GM23338 (cell line): ENCODE results near the gene TM9SF4. TPM values are rescaled to one million over a fixed set of nuclear protein-coding genes. Genes with fewer than 3 reads are reported as not detected.
"Not testable (repeated sequence)": the region's sequence is repeated elsewhere in the genome, so short reads cannot be mapped to it uniquely, and the experiment has no call there.

Source experiments
- ATAC-seq: fragments of 200-7000 bp; cut with Tn5 transposase; 3 replicates; pipeline ENCODE4 v1.9.1; 2020
- DNase-seq: peaks from one replicate; pipeline ENCODE4 v3.0.0-alpha.2; 2015; ENCODE audit warnings: low spot score
- H2AFZ ChIP-seq: fragments of 200-600 bp; sonication (generic); 2 replicates; pipeline ENCODE4 v1.8.0; 2016; ENCODE audit warnings: antibody characterized with exemption, mild to moderate bottlenecking, moderate library complexity
- H3F3A ChIP-seq: fragments of 200-600 bp; sonication (generic); replicated peaks from 2 replicates; pipeline ENCODE4 v1.8.0; 2017; ENCODE audit warnings: antibody characterized with exemption, mixed run types, low read depth
- H3K27ac ChIP-seq: fragments of 200-600 bp; sonication (generic); 2 replicates; pipeline ENCODE4 v1.6.1; 2016; ENCODE audit warnings: low read depth
- H3K27me3 ChIP-seq: fragments of 200-600 bp; sonication (generic); 2 replicates; pipeline ENCODE4 v1.8.0; 2016; ENCODE audit warnings: mild to moderate bottlenecking, mixed run types, moderate library complexity; ENCODE audit not compliant: insufficient read depth
- H3K36me3 ChIP-seq: fragments of 200-600 bp; sonication (generic); 2 replicates; pipeline ENCODE4 v1.8.0; 2016; ENCODE audit warnings: mild to moderate bottlenecking; ENCODE audit not compliant: insufficient read depth
- H3K4me1 ChIP-seq: fragments of 200-600 bp; sonication (generic); 2 replicates; pipeline ENCODE4 v1.8.0; 2016; ENCODE audit warnings: mild to moderate bottlenecking, moderate library complexity; ENCODE audit not compliant: insufficient read depth
- H3K4me2 ChIP-seq: fragments of 200-600 bp; sonication (generic); 2 replicates; pipeline ENCODE4 v1.7.1; 2017; ENCODE audit warnings: mixed run types
- H3K4me3 ChIP-seq: fragments of 200-600 bp; sonication (generic); 2 replicates; pipeline ENCODE4 v1.6.1; 2016; ENCODE audit warnings: mixed run types
- H3K79me2 ChIP-seq: fragments of 200-600 bp; sonication (generic); replicated peaks from 2 replicates; pipeline ENCODE4 v1.8.0; 2017; ENCODE audit warnings: mild to moderate bottlenecking; ENCODE audit not compliant: insufficient read depth
- H3K9me2 ChIP-seq: fragments of 200-600 bp; sonication (generic); 2 replicates; pipeline ENCODE4 v1.8.0; 2017; ENCODE audit not compliant: insufficient read depth
- H4K20me1 ChIP-seq: fragments of 200-600 bp; sonication (generic); replicated peaks from 2 replicates; pipeline ENCODE4 v1.8.0; 2017; ENCODE audit warnings: mild to moderate bottlenecking; ENCODE audit not compliant: insufficient read depth
- H3K27ac Mint-ChIP-seq: 2 replicates; pipeline ENCODE4 v1.8.0; 2020; ENCODE audit warnings: inconsistent platforms, mild to moderate bottlenecking, moderate library complexity, mixed read lengths
- H3K27me3 Mint-ChIP-seq: 3 replicates; pipeline ENCODE4 v1.8.0; 2022; ENCODE audit warnings: low read depth, mild to moderate bottlenecking, moderate library complexity, mixed read lengths, inconsistent platforms; ENCODE audit not compliant: insufficient read depth, poor library complexity
- H3K36me3 Mint-ChIP-seq: 3 replicates; pipeline ENCODE4 v1.8.0; 2021; ENCODE audit warnings: low read depth, mild to moderate bottlenecking, inconsistent platforms, moderate library complexity, mixed read lengths
- H3K4me1 Mint-ChIP-seq: 3 replicates; pipeline ENCODE4 v1.8.0; 2020; ENCODE audit warnings: mild to moderate bottlenecking, inconsistent platforms, mixed read lengths
- H3K4me3 Mint-ChIP-seq: 3 replicates; pipeline ENCODE4 v1.8.0; 2021; ENCODE audit warnings: moderate library complexity, mild to moderate bottlenecking, inconsistent platforms, mixed read lengths
- H3K9me3 Mint-ChIP-seq: 3 replicates; pipeline ENCODE4 v1.8.0; 2020; ENCODE audit warnings: moderate library complexity, mild to moderate bottlenecking, inconsistent platforms, mixed read lengths
- CTCF ChIP-seq, 2 experiments: fragments of 200-600 bp in 1 of 2; sonication (generic) in 1 of 2; conservative IDR thresholded peaks; 2 replicates each; pipeline versions ENCODE4 v1.5.1 to v1.6.1; 2016 to 2017; ENCODE audit warnings: antibody characterized with exemption in 2 of 2, low read depth in 2 of 2, mild to moderate bottlenecking in 2 of 2, moderate library complexity in 1 of 2
- ETS1 ChIP-seq: IDR thresholded peaks from 2 replicates; pipeline ENCODE4 v1.6.1; 2016; ENCODE audit warnings: antibody characterized with exemption
- EZH2 ChIP-seq: fragments of 200-600 bp; sonication (generic); IDR thresholded peaks from one replicate; pipeline ENCODE4 v1.8.0; 2017; ENCODE audit warnings: antibody characterized with exemption, mild to moderate bottlenecking, low read depth; ENCODE audit not compliant: unreplicated experiment
- EZH2phosphoT487 ChIP-seq: fragments of 200-600 bp; sonication (generic); IDR thresholded peaks from one replicate; pipeline ENCODE4 v1.8.1; 2018; ENCODE audit warnings: antibody characterized with exemption; ENCODE audit not compliant: unreplicated experiment
- JUNB ChIP-seq: IDR thresholded peaks from one replicate; pipeline ENCODE4 v1.6.1; 2016; ENCODE audit warnings: antibody characterized with exemption; ENCODE audit not compliant: unreplicated experiment
- NANOG ChIP-seq: IDR thresholded peaks from 2 replicates; pipeline ENCODE4 v1.6.1; 2016; ENCODE audit warnings: antibody characterized with exemption, borderline replicate concordance
- POLR2AphosphoS5 ChIP-seq: IDR thresholded peaks from 2 replicates; pipeline ENCODE4 v1.6.1; 2016; ENCODE audit warnings: antibody characterized with exemption, low read depth
- REST ChIP-seq: IDR thresholded peaks from one replicate; pipeline ENCODE4 v1.6.1; 2018; ENCODE audit warnings: antibody characterized with exemption; ENCODE audit not compliant: unreplicated experiment
- STAT1 ChIP-seq: IDR thresholded peaks from one replicate; pipeline ENCODE4 v1.6.1; 2016; ENCODE audit warnings: antibody characterized with exemption; ENCODE audit not compliant: unreplicated experiment
- ZNF114 ChIP-seq: fragments of 250-450 bp; sonication (Bioruptor Pico); IDR thresholded peaks from 2 replicates; pipeline ENCODE4 v1.5.0; 2020; ENCODE audit warnings: mild to moderate bottlenecking, moderate library complexity
- ZNF331 ChIP-seq: fragments of 250-450 bp; sonication (Bioruptor Pico); IDR thresholded peaks from 2 replicates; pipeline ENCODE4 v1.5.0; 2020; ENCODE audit warnings: low read depth, mild to moderate bottlenecking, moderate library complexity
- polyA plus RNA-seq: library from polyadenylated mRNA; unstranded; fragments of >200 nt; fragmentation: Nextera tagmentation; extraction: Ambion mirVana; gene quantifications from 2 replicates; pipeline ENCODE4 v1.2.1, GENCODE V29; 2016
- total RNA-seq: library from RNA; depleted of rRNA; stranded (reverse); fragments of >200 nt; shearing (Covaris generic); gene quantifications from 2 replicates; pipeline ENCODE4 v1.2.3, GENCODE V29; 2014

The TM9SF4 gene
- total and polyA plus RNA-seq, 2 experiments from 2014 or later = 20.4 to 52.6 TPM

- Histone ChIP-seq H2AFZ (no peak overlapping the region), H3K4me3 (no peak overlapping the region), H3K27me3 (no peaks in the 10 kb centered on the region), H3K27ac (no peak overlapping the region), H3F3A (0 out of 2 replicates have a peak, but pooled peaks cover 4% of the 10 kb centered on the region), H4K20me1 (peaks cover 13% of the 10 kb centered on the region; the same call in 1 of the 2 replicates), H3K9me2 (no peaks in the 10 kb centered on the region), H3K36me3 (peaks cover 8% of the 10 kb centered on the region; the same call in 1 of the 2 replicates), H3K4me1 (peaks cover 5% of the 10 kb centered on the region; the same call in 1 of the 2 replicates), H3K4me2 (no peak overlapping the region), H3K79me2 (no peaks in the 10 kb centered on the region)
- Mint-ChIP-seq H3K36me3 (peaks cover 36% of the 10 kb centered on the region), H3K4me1 (peaks cover 11% of the 10 kb centered on the region), H3K9me3 (no peaks in the 10 kb centered on the region), H3K27me3 (peaks cover 7% of the 10 kb centered on the region), H3K27ac (no peak overlapping the region), H3K4me3 (no peak overlapping the region)
- no peak for ATAC-seq
- DNase-seq = no peak
- TF ChIP-seq JUNB (no peak), NANOG (no peak)
These were observed 58.0 kb downstream of the TM9SF4 start for GRCh38 chr20:32167552-32167951.

GRCh38 chr20:32168184-32168910 is 58.8 kb downstream of the TM9SF4 start:
- H3K36me3 Mint-ChIP-seq = peaks cover 31% of the 10 kb centered on the region
- H3K4me3 Mint-ChIP-seq = no peak overlapping the region
- Histone ChIP-seq H2AFZ (no peak overlapping the region), H3K4me1 (peaks cover 5% of the 10 kb centered on the region; the same call in 1 of the 2 replicates), H3K27me3 (no peaks in the 10 kb centered on the region), H3K4me3 (no peak overlapping the region), H3K27ac (no peak overlapping the region), H4K20me1 (peaks cover 9% of the 10 kb centered on the region; the same call in 1 of the 2 replicates), H3K9me2 (no peaks in the 10 kb centered on the region), H3K4me2 (no peak overlapping the region), H3K79me2 (no peaks in the 10 kb centered on the region), H3F3A (0 out of 2 replicates have a peak, but pooled peaks cover 4% of the 10 kb centered on the region), H3K36me3 (0 out of 2 replicates have a peak, but pooled peaks cover 3% of the 10 kb centered on the region)
- H3K4me1 Mint-ChIP-seq = peaks cover 11% of the 10 kb centered on the region
- H3K27ac Mint-ChIP-seq = peak overlapping the region; percentile 79
- peak; percentile 91 for DNase-seq
- TF ChIP-seq EZH2 (no peak), POLR2AphosphoS5 (no peak), ETS1 (no peak), ZNF114 (CRISPR knock-in tag) (no peak), CTCF (conservative IDR thresholded peaks at IDR 0.05; ENCODE audit: low read depth in 2 of 2) (no peak), ZNF331 (CRISPR knock-in tag) (no peak), JUNB (no peak), EZH2phosphoT487 (no peak), STAT1 (no peak), REST (no peak)
- H3K27me3 Mint-ChIP-seq = peaks cover 7% of the 10 kb centered on the region
- H3K9me3 Mint-ChIP-seq = no peaks in the 10 kb centered on the region
- ATAC-seq = peak; percentile 96

GRCh38 chr20:32177696-32178095 is 68.2 kb downstream of the TM9SF4 start:
- DNase-seq, H3K79me2 ChIP-seq, H3K4me2 ChIP-seq, H3K27ac Mint-ChIP-seq, H3K27me3 ChIP-seq, H3K4me3 Mint-ChIP-seq, H2AFZ ChIP-seq, H4K20me1 ChIP-seq, H3K36me3 ChIP-seq, H3K4me3 ChIP-seq, H3K27me3 Mint-ChIP-seq, H3K9me2 ChIP-seq, H3K4me1 Mint-ChIP-seq, H3K27ac ChIP-seq, H3K4me1 ChIP-seq, H3F3A ChIP-seq, ATAC-seq: not testable (repeated sequence)
- H3K36me3 Mint-ChIP-seq = peaks cover 12% of the 10 kb centered on the region
- peaks cover 29% of the 10 kb centered on the region for H3K9me3 Mint-ChIP-seq
